Measurements from ENCODE around the gene GJA4.

Gene GJA4

DNA sequence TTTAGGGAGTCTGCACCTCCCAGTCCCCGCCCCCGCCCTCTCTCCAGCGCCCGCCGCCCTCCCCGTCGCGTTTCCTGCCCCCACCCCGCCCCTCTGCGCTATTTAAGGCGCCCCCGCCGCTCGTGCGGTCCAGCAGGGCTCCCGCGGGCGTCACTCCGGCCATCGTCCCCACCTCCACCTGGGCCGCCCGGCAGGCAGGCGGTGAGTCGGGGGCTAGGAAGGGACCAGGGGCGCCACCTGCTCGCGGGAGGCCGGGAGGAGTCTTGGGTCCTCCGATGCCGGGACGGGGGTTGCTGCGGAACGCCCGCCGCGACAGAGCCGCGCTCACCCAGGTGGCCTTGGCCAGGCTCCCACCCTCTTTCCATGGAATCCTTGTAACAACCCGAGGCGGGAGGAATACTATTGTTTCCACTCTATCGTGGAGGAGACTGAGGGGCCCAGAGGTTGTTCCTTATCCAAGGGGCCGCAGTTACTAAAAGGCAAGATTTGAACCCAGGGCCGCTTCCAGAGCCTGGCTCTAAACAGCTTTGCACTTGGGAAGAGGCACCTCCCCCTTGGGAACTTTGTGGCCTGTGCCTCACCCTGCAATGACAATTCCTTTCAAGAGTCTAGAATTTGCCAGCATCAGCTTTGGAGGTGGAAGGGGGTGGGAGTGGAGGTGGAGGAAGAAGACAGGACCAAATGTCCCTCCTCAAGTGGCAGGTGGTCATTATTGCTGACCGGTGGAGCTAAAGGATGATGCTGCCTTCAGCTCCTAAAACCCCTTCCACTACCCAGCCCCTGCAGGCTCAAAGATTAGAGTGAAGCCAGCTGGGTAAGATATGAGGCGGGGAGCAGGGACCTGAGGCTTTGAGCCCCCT is at the start of gene GJA4:
TSS of gene GJA4 (plus strand) at position 132 of the 860 bp plus-strand sequence. CDS start 1,215 bp downstream, outside the sequence.
- no peak for DNase-seq (ENCODE audit: low read depth, low spot score)

DNA sequence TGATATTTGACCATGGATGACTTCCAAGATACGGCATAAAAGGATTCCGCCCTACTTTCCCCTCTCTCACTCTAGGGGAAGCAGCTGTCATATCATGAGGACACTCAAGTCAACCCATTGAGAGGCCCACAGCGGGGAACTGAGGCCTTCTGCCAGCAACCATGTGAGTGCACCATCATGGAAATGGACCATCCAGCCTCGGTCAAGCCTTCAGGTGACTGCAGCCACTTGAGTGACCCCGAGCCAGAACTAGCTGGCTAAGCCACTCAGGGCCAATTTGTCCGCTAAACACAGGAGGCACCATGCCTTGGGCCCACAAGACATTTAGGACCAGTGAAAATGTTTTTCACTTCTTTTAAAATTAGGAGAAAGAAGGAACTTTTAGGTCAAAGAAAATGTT is 49.0 kb upstream of the GJA4 start:
- DNase-seq (ENCODE audit: low read depth, low spot score), result no peak

DNA sequence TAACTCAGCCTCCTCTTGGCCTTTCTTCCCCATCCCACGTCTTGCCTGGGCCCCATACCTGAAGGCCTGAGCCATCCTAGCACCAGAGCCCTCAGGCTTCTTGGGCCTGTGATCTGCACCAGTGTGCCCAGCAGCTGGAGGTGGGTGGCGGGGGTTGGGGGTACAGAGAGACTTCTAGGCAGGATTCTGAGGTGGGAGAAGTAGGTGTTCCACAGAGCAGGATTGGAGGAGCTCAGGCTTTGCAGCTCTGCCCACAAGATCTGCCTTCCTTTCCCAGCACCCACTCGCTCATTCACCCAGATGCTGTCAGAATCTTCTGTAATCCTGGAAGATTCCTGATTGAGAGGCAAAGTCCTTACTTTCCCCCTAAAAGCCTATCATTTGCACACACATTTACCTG is 47.9 kb upstream of the GJA4 start:
- DNase-seq (ENCODE audit: low read depth, low spot score), result no peak

DNA sequence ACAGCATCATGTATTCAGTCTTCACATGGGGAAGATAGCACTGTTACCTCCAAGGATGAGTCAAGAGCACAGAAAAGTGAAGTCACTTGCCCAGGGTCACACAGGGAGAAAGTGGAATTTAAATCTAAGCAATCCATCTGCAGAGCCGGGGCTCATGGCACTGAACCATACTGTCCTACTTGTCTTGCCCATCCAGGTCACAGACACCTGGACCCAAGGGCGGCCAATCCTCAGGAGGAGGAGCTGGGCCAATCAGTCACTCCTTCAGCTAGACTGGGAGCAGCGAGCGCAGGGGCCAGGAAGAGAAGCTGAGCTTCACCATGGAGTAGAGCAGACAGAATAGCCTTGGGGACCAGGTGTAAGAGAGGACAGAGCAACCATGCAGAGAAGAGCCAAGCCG is 47.1 kb upstream of the GJA4 start:
- no peak for DNase-seq (ENCODE audit: low read depth, low spot score)

GRCh38 chr1:34746101-34746500 is 46.7 kb upstream of the GJA4 start:
- DNase-seq (ENCODE audit: low read depth, low spot score), result no peak

GRCh38 chr1:34746785-34747637 is 45.8 kb upstream of the GJA4 start:
- no peak for DNase-seq (ENCODE audit: low read depth, low spot score)

DNA sequence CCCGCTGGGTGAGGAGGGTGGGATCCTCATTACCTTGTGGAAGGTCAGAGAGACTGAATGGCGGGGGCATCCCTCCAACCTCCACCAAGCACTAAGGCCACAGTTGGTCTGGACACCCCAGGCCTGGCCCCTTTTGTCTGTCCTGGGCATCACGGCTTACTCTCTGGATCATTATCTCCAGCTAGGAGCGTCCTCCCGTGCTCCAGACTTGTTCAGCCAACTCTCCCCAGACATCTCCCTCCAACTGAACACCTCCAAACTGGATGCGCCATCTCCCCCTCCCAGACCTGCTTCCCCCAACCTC is 45.2 kb upstream of the GJA4 start:
- DNase-seq (ENCODE audit: low read depth, low spot score), result no peak

GRCh38 chr1:34749992-34750391 is 42.8 kb upstream of the GJA4 start:
- DNase-seq (ENCODE audit: low read depth, low spot score), result no peak

DNA sequence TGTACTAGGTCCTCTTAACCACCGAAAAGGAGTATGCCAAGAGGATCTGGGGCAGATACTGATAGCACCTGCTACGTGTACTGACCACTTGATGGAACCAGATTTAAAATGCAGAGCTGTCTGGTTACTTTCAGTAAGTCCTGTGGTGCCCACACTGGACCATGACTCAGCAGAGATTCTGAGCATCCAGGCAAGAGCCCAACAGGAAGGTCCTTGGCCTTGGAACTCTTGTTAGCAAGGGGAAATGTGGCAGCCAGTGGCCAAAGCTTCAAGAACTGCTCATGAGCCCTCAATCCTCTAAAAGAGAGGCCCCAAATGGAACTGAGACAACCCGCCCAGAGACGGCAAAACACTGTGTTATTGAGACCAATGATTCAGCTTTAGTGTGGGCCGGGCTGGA is 42.2 kb upstream of the GJA4 start:
- DNase-seq (ENCODE audit: low read depth, low spot score), result no peak

DNA sequence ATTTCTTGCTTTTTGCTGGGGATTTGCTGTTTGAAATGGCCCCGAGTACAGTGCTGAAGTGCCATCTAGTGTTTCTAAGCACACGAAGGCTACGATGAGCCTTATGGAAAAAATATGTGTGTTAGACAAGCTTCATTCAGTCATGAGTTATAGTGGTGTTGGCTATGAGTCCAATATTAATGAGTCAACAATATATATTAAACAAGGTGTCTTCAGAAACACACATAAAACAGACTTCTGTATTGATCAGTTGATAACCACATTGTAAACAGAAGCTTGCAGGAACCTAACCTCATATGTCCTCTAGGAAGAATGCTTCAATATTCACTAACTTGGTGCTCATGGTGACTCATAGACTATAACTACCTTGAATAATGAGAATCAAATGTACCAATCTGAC is 39.6 kb upstream of the GJA4 start:
- DNase-seq (ENCODE audit: low read depth, low spot score), result no peak

DNA sequence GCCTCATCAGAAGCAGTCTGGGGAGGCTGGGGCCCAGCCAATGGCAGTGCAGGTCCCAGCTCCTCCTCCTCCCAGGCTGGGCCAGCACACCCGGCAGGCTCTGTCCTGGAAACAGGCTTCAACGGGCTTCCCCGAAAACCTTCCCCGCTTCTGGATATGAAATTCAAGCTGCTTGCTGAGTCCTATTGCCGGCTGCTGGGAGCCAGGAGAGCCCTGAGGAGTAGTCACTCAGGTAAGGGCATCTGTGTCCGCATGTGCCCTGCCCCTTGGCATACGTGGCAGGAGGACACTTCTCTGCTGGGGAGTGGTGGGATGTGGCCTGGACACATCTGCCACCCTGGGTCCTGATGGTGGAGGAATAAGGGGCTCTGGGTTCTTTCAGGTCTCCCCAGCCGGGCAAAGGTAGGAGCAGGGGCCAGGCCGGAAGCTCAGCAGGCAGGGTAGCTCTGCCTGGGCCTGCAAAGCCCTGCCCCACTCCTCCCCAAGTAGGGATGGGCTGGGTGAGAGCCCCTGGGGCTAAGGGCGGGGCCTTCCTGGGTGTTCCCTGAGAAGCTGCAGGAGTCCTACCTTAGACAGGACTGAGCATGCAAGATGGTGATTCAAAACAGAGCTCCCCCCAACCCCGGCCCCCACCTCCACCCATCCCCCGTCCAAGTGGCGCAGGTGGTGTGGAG is 37.7 kb upstream of the GJA4 start, which contains the start of gene GJB5:
TSS of gene GJB5 (plus strand) at position 84 of the 674 bp plus-strand sequence. CDS start 2,284 bp downstream, outside the sequence.
- no peak for DNase-seq (ENCODE audit: low read depth, low spot score)

GRCh38 chr1:34755961-34756360 is 36.8 kb upstream of the GJA4 start:
- no peak for DNase-seq (ENCODE audit: low read depth, low spot score)

DNA sequence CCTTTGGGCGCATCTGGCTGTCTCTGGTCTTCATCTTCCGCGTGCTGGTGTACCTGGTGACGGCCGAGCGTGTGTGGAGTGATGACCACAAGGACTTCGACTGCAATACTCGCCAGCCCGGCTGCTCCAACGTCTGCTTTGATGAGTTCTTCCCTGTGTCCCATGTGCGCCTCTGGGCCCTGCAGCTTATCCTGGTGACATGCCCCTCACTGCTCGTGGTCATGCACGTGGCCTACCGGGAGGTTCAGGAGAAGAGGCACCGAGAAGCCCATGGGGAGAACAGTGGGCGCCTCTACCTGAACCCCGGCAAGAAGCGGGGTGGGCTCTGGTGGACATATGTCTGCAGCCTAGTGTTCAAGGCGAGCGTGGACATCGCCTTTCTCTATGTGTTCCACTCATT is 35.4 kb upstream of the GJA4 start:
- DNase-seq (ENCODE audit: low read depth, low spot score), result no peak

- no peak for DNase-seq (ENCODE audit: low read depth, low spot score)
Measured at GRCh38 chr1:34758751-34759150, 34.0 kb upstream of the GJA4 start.

DNA sequence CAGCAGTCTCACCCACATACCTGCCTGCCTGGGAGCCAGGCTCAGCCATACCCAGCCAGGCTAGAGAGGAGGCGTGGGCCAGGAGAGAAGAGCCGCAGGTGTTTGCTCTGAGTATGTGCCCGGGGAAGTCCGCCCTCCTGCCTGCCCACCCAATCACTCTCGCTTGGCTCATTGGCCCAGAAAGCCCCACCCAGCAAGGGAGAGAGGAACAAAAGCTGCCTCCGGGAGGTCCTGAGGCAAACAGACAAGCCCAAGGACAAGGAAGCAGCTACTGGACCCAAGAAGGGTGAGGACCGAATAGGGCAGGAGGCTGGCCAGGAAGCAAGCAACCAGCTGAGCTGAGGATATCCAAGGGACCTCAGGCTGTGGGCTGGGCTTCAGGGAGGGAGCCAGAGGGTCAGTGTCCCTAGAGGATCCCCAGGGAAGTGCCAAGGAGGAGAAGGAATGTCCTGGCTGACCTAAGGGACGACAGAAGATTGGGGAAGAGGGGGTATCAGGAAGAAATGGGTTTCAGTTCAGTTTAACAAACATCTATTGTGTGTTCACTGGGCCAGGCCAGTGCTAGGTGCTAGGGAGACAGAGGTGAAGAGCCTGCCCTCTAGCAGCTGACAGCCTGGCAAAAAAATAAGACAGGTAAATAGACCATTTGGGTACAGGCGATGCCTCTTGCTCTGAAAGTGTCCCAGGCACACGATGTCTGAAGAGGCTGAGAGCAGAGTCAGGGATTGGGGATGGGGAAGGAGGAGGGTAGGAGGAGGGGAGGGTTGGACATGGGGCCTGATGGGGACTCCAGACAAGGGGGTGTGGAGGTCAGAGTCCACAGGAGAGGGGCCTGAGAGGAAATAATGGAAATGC is 33.1 kb upstream of the GJA4 start, which contains the start of gene GJB4:
TSS of gene GJB4 (plus strand) at position 238 of the 855 bp plus-strand sequence. CDS start 1,515 bp downstream, outside the sequence.
- no peak for DNase-seq (ENCODE audit: low read depth, low spot score)

DNA sequence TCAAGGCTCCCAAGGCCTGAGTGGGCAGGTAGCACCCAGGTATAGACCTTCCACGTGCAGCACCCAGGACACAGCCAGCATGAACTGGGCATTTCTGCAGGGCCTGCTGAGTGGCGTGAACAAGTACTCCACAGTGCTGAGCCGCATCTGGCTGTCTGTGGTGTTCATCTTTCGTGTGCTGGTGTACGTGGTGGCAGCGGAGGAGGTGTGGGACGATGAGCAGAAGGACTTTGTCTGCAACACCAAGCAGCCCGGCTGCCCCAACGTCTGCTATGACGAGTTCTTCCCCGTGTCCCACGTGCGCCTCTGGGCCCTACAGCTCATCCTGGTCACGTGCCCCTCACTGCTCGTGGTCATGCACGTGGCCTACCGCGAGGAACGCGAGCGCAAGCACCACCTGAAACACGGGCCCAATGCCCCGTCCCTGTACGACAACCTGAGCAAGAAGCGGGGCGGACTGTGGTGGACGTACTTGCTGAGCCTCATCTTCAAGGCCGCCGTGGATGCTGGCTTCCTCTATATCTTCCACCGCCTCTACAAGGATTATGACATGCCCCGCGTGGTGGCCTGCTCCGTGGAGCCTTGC is 31.5 kb upstream of the GJA4 start:
- no peak for DNase-seq (ENCODE audit: low read depth, low spot score)

GRCh38 chr1:34761776-34762307 is 31.0 kb upstream of the GJA4 start:
- no peak for DNase-seq (ENCODE audit: low read depth, low spot score)

DNA sequence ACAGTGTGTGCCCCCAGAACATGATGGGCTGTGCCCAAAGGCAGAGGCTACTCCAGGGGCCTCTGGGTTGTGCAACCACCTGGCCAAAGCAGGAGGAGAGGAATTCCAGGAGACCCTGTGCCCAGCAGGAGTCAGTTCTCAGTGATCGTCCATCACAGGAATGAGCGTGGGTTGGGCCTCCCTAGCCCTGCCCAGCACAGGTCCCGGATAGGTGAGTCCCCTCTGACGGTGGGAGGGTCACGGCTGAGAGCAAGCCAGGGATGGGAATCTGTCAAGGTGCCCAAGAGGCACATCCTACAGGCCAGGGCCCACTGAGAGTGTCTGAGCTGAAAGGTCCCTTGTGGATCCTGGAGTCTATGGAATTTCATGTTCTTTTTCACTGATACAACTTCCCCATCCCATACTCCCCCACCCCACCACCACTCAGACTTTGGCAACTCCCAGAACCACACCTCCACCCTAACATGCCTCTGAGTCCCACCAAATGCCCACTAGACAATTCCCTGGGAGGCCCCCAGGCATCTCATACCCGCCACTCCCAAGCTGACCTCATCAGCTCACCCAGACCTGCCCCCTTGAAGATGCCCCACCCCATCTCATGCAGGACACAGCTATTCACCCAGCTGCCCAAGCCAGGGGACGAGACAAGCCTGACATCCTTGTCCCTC is 30.2 kb upstream of the GJA4 start:
- DNase-seq (ENCODE audit: low read depth, low spot score), result no peak

- no peak for DNase-seq (ENCODE audit: low read depth, low spot score)
Measured at GRCh38 chr1:34763142-34763781, 29.5 kb upstream of the GJA4 start.

Data from brain pericyte (primary cell).